NOMO-1 treated with DMSO at 0.1 percent for 48 hours (cell line): ENCODE data around the gene ADAMTS13.
"Not testable (repeated sequence)": the region's sequence is repeated elsewhere in the genome, so short reads cannot be mapped to it uniquely, and the experiment has no call there.

Experiments
- DNase-seq: peaks from one replicate; lab custom pipeline; 2025; ENCODE audit not compliant: unreplicated experiment; lab: John Stamatoyannopoulos, UW

ADAMTS13 gene

GRCh38 chr9:133423216-133423615 is 1.0 kb downstream of the ADAMTS13 start:
- no peak for DNase-seq

GRCh38 chr9:133424187-133424586 is 2.0 kb downstream of the ADAMTS13 start:
- no peak for DNase-seq

- DNase-seq = no peak
These were observed 3.0 kb downstream of the ADAMTS13 start for GRCh38 chr9:133425049-133425632.

- no peak for DNase-seq
These were observed 3.8 kb downstream of the ADAMTS13 start for GRCh38 chr9:133426011-133426410.

- DNase-seq = no peak
These were observed 5.6 kb downstream of the ADAMTS13 start for GRCh38 chr9:133427658-133428348.

GRCh38 chr9:133428617-133429101 is 6.5 kb downstream of the ADAMTS13 start:
- no peak for DNase-seq

GRCh38 chr9:133429214-133429613 is 7.0 kb downstream of the ADAMTS13 start:
- DNase-seq = no peak

GRCh38 chr9:133429641-133430161 is 7.5 kb downstream of the ADAMTS13 start:
- DNase-seq = no peak

- no peak for DNase-seq
These were observed 8.1 kb downstream of the ADAMTS13 start for GRCh38 chr9:133430244-133430643.

- no peak for DNase-seq
These were observed 11.2 kb downstream of the ADAMTS13 start for GRCh38 chr9:133433351-133433843.

- DNase-seq = no peak
These were observed 14.5 kb downstream of the ADAMTS13 start for GRCh38 chr9:133436681-133437080.

- DNase-seq = no peak
These were observed 15.8 kb downstream of the ADAMTS13 start for GRCh38 chr9:133437753-133438531.

- no peak for DNase-seq
These were observed 17.2 kb downstream of the ADAMTS13 start for GRCh38 chr9:133439337-133439736.

- DNase-seq = no peak
These were observed 18.7 kb downstream of the ADAMTS13 start for GRCh38 chr9:133440874-133441273.

- no peak for DNase-seq
These were observed 19.4 kb downstream of the ADAMTS13 start for GRCh38 chr9:133441571-133441970.

GRCh38 chr9:133443248-133443647 is 21.1 kb downstream of the ADAMTS13 start:
- DNase-seq = no peak

GRCh38 chr9:133443982-133444381 is 21.8 kb downstream of the ADAMTS13 start:
- no peak for DNase-seq

- no peak for DNase-seq
These were observed 23.3 kb downstream of the ADAMTS13 start for GRCh38 chr9:133445293-133445969.

GRCh38 chr9:133448487-133448972 is 26.4 kb downstream of the ADAMTS13 start:
- no peak for DNase-seq

GRCh38 chr9:133449760-133450159 is 27.6 kb downstream of the ADAMTS13 start:
- DNase-seq = no peak

- not testable (repeated sequence) for DNase-seq
These were observed 29.7 kb downstream of the ADAMTS13 start for GRCh38 chr9:133451865-133452264.
